Activated gamma-delta T cell treated with Interleukin-2 at 50 U/mL for 16 hours (primary cell): ENCODE data around the gene ZNF679.
"Not testable (repeated sequence)": the region's sequence is repeated elsewhere in the genome, so short reads cannot be mapped to it uniquely, and the experiment has no call there.

Experiments
- DNase-seq: peaks from one replicate; pipeline ENCODE4 v3.0.0-alpha.2; 2020

The ZNF679 gene

DNA sequence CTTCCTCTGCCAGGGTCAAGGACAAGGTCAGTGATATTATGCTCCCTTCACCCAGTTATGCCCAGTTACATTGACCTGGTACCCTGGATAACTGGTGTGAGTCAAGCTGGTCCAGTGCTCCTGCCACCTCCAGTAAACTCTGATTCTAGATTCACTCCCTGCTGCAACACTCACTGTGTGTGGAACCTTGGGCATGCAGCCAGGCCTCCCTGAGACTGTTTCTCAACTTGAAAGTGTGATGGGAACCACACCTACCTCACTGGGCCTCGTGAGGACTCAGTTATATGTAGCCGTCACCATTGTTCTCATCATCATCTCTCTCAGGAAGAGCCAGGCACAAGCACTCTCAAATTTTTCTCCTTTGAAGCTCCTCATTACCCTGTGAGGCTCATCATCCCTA, 84.6 kb downstream of the ZNF679 start:
- no peak for DNase-seq

GRCh38 chr7:64313740-64314491, 85.6 kb downstream of the ZNF679 start, which contains the start of gene ZNF736:
TSS of gene ZNF736 (plus strand) at chr7:64313961. CDS start at chr7:64314151, 190 bp downstream.
- DNase-seq: peak; percentile 83

- DNase-seq: no peak
These were observed 86.3 kb downstream of the ZNF679 start for GRCh38 chr7:64314566-64314965.

DNA sequence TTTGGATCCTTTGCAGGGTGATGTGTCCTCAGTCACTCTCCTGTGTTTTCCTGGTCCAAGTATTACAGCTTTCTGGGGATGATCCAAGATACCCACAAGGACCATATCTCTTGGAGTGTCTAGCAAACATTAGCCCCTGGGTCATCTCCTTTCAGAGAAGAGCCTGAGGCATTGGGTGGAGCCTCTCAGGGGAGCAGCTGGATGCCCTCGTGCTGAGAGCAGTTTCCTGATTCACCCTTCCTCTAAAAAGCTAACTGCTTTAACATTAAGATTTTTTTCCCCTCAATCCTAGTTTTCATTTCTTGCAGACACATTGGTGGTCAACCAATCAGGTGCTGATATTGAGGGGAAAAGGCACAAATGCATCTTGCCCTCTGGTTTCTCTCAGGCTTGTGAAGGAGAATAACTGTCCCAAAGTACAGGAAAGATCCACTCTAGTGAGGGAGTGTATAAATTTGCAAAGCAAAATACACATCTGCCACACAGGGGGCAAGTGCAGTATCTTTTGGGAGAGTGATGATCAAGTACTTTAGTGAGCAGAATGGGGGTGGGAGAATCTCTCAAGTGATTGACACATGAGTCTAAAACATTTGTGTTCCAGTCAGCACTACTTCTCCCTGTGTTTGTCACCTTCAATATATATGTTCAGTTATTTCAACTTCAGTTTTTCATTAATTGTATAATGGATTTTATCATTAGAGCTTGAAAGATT, 87.9 kb downstream of the ZNF679 start:
- not testable (repeated sequence) for DNase-seq
